HG03565 (cell line): ENCODE measurements around the gene SYTL2.
"Not testable (repeated sequence)": the region's sequence is repeated elsewhere in the genome, so short reads cannot be mapped to it uniquely, and the experiment has no call there.

ENCODE experiments used
- ATAC-seq: cut with Tn5 transposase; IDR thresholded peaks from one replicate; pipeline ENCODE4 v1.9.1; 2021; ENCODE audit warnings: mild to moderate bottlenecking, moderate library complexity; ENCODE audit not compliant: unreplicated experiment

The SYTL2 gene

GRCh38 chr11:85799142-85799541 lies 11.8 kb downstream of the SYTL2 start:
- ATAC-seq = no peak

- ATAC-seq = no peak
Observed at GRCh38 chr11:85798361-85798760, 12.6 kb downstream of the SYTL2 start.

GRCh38 chr11:85795712-85796487 lies 15.0 kb downstream of the SYTL2 start:
- ATAC-seq = no peak

- ATAC-seq = no peak
Observed at GRCh38 chr11:85791409-85791990, 19.4 kb downstream of the SYTL2 start.

GRCh38 chr11:85787809-85788760 lies 22.9 kb downstream of the SYTL2 start:
- ATAC-seq = no peak

GRCh38 chr11:85787168-85787567 lies 23.8 kb downstream of the SYTL2 start:
- ATAC-seq = no peak

GRCh38 chr11:85784480-85785265 lies 26.3 kb downstream of the SYTL2 start:
- ATAC-seq = no peak

- ATAC-seq = no peak
Observed at GRCh38 chr11:85783758-85784157, 27.2 kb downstream of the SYTL2 start.

- not testable (repeated sequence) for ATAC-seq
Observed at GRCh38 chr11:85780780-85781517, 30.0 kb downstream of the SYTL2 start.

- ATAC-seq = no peak
Observed at GRCh38 chr11:85779956-85780640, 30.8 kb downstream of the SYTL2 start.

GRCh38 chr11:85777603-85777972 lies 33.4 kb downstream of the SYTL2 start:
- ATAC-seq = not testable (repeated sequence)

GRCh38 chr11:85776951-85777602 lies 33.9 kb downstream of the SYTL2 start:
- ATAC-seq = no peak

- no peak for ATAC-seq
Observed at GRCh38 chr11:85774256-85775101, 36.5 kb downstream of the SYTL2 start.

GRCh38 chr11:85772695-85773094 lies 38.2 kb downstream of the SYTL2 start:
- no peak for ATAC-seq

- ATAC-seq = no peak
Observed at GRCh38 chr11:85771568-85771967, 39.4 kb downstream of the SYTL2 start.

- ATAC-seq = no peak
Observed at GRCh38 chr11:85769771-85770170, 41.2 kb downstream of the SYTL2 start.

- no peak for ATAC-seq
Observed at GRCh38 chr11:85768473-85769146, 42.3 kb downstream of the SYTL2 start.
